K562 (cell line): ENCODE measurements around the gene MESP1. TPM values are rescaled to one million over a fixed set of nuclear protein-coding genes. Genes with fewer than 3 reads are reported as not detected.

Experiments
- ATF1 ChIP-seq, 2 experiments: fragments of 450-650 bp in 1 of 2; IDR thresholded peaks; 2 replicates each; pipeline ENCODE4 v1.6.1; 2016; ENCODE audit warnings: missing compliant biosample characterization in 1 of 2, missing genetic modification characterization in 1 of 2
- BRD9 ChIP-seq: fragments of 450-650 bp; IDR thresholded peaks from 2 replicates; pipeline ENCODE4 v1.6.1; 2018; ENCODE audit warnings: low read depth; ENCODE audit not compliant: partially characterized antibody
- COPS2 ChIP-seq: fragments of 450-650 bp; conservative IDR thresholded peaks from 2 replicates; pipeline ENCODE4 v1.6.1; 2016; ENCODE audit warnings: mild to moderate bottlenecking, moderate library complexity
- CXXC5 ChIP-seq: fragments of 250-450 bp; sonication (Bioruptor Pico); IDR thresholded peaks from 2 replicates; pipeline ENCODE4 v1.8.0; 2022; ENCODE audit warnings: inconsistent platforms, mild to moderate bottlenecking, moderate library complexity
- EGR1 ChIP-seq: fragments of 450-650 bp; conservative IDR thresholded peaks from 2 replicates; pipeline ENCODE4 v1.6.1; 2017; ENCODE audit warnings: mild to moderate bottlenecking
- EP300 ChIP-seq: IDR thresholded peaks from 2 replicates; pipeline ENCODE4 v1.6.1; 2012; ENCODE audit warnings: low read length, improper control_type of control experiment
- FOXJ2 ChIP-seq: fragments of 200-800 bp; sonication (Bioruptor generic); IDR thresholded peaks from 2 replicates; pipeline ENCODE4 v1.6.1; 2016; ENCODE audit warnings: missing genetic modification characterization, missing compliant biosample characterization
- GTF2A2 ChIP-seq: IDR thresholded peaks from 2 replicates; pipeline ENCODE4 v1.6.1; 2016; ENCODE audit warnings: mild to moderate bottlenecking, missing genetic modification characterization, missing compliant biosample characterization
- HEY1 ChIP-seq: fragments of 250-450 bp; sonication (Bioruptor Pico); IDR thresholded peaks from 2 replicates; pipeline ENCODE4 v1.5.0; 2020; ENCODE audit warnings: mild to moderate bottlenecking, moderate library complexity, borderline replicate concordance
- JUNB ChIP-seq: fragments of 450-650 bp; formaldehyde crosslinking; conservative IDR thresholded peaks from 2 replicates; pipeline ENCODE4 v1.4.0; 2020; ENCODE audit warnings: mild to moderate bottlenecking
- MTF1 ChIP-seq: fragments of 250-450 bp; sonication (Bioruptor Pico); IDR thresholded peaks from 2 replicates; pipeline ENCODE4 v1.9.0; 2021; ENCODE audit warnings: moderate library complexity, mild to moderate bottlenecking, inconsistent platforms, borderline replicate concordance
- MXI1 ChIP-seq: IDR thresholded peaks from 2 replicates; pipeline ENCODE4 v1.6.1; 2011; ENCODE audit warnings: low read depth, mild to moderate bottlenecking, improper control_type of control experiment, low read length
- NELFE ChIP-seq: IDR thresholded peaks from 2 replicates; pipeline ENCODE4 v1.6.1; 2011; ENCODE audit warnings: mild to moderate bottlenecking; ENCODE audit not compliant: insufficient read depth, insufficient read length
- RNF219 ChIP-seq: fragments of 250-450 bp; sonication (Bioruptor Pico); IDR thresholded peaks from 2 replicates; pipeline ENCODE4 v1.5.0; 2022; ENCODE audit warnings: mild to moderate bottlenecking
- SFPQ ChIP-seq: fragments of 200-400 bp; formaldehyde crosslinking; IDR thresholded peaks from 2 replicates; pipeline ENCODE4 v1.6.1; 2017; ENCODE audit warnings: mild to moderate bottlenecking, low read depth, low read length, moderate library complexity
- SNAPC5 ChIP-seq: fragments of 250-450 bp; sonication (Bioruptor Pico); IDR thresholded peaks from 2 replicates; pipeline ENCODE4 v1.8.0; 2021; ENCODE audit warnings: moderate library complexity, mild to moderate bottlenecking, inconsistent platforms
- SNRNP70 ChIP-seq: fragments of 200-400 bp; formaldehyde crosslinking; optimal IDR thresholded peaks from 2 replicates; pipeline ENCODE3; 2017; ENCODE audit warnings: low read depth, low read length
- ZNF143 ChIP-seq: sonication (generic); formaldehyde crosslinking; IDR thresholded peaks from 2 replicates; pipeline ENCODE4 v1.9.0; 2022; ENCODE audit warnings: mild to moderate bottlenecking, missing genetic modification reagents
- ZNF197 ChIP-seq: fragments of 200-800 bp; sonication (Bioruptor generic); IDR thresholded peaks from 2 replicates; pipeline ENCODE4 v1.6.1; 2016; ENCODE audit warnings: low read depth, missing genetic modification characterization, missing compliant biosample characterization
- ZNF589 ChIP-seq: fragments of 200-800 bp; sonication (Bioruptor generic); IDR thresholded peaks from 2 replicates; pipeline ENCODE4 v1.6.1; 2016; ENCODE audit warnings: low read depth, missing genetic modification characterization, missing compliant biosample characterization
- ZNF830 ChIP-seq: fragments of 250-450 bp; sonication (Bioruptor Pico); IDR thresholded peaks from 2 replicates; pipeline ENCODE4 v1.5.0; 2021; ENCODE audit warnings: mild to moderate bottlenecking
- polyA plus RNA-seq, 8 experiments: library from polyadenylated mRNA; depleted of rRNA in 4 of 8; stranded (reverse) in 5 of 8; unstranded in 3 of 8; fragments of >200 nt; fragmentation: Nextera tagmentation in 2 of 8; fragmentation: Illumina TruSeq in 1 of 8; extraction: Ambion mirVana in 2 of 8; extraction: Trizol in 1 of 8; gene quantifications; 2 replicates each; pipeline versions ENCODE4 v1.2.1 to v1.2.3, GENCODE V29; 2011 to 2014; ENCODE audit warnings: inconsistent platforms in 1 of 8, missing spikeins in 1 of 8
- total RNA-seq, 7 experiments: library from RNA; depleted of rRNA in 6 of 7; stranded (reverse); fragments of >200 nt in 6 of 7; fragmentation: Illumina TruSeq in 2 of 7; extraction: Trizol in 2 of 7; gene quantifications; 2 replicates each; pipeline versions ENCODE4 v1.2.1 to v1.2.3, GENCODE V29; 2011 to 2021; ENCODE audit warnings: low replicate concordance in 1 of 7
- TF ChIP-seq, protein P1 (sequence below): fragments of 450-650 bp; formaldehyde crosslinking; conservative IDR thresholded peaks from 2 replicates; pipeline ENCODE4 v1.4.0; 2022; ENCODE audit warnings: mild to moderate bottlenecking, missing genetic modification characterization

Gene MESP1
- total and polyA plus RNA-seq, 9 of the 15 experiments (the other 6 are each of a cell fraction or from before 2014, with no cell fraction given) = 0.14 to 1.1 (median 0.36) TPM; not detected in 4

- TF ChIP-seq NELFE (no peak), EGR1 (no peak), COPS2 (no peak), ZNF143 (no peak), GTF2A2 (tag) (peak; percentile 86), CXXC5 (CRISPR knock-in tag) (peak; percentile 88), MTF1 (CRISPR knock-in tag) (peak; percentile 95), RNF219 (CRISPR knock-in tag) (peak; percentile 96), ATF1 (CRISPR knock-in tag; IDR thresholded peaks at IDR 0.05) (no peak), ATF1 (tag; IDR thresholded peaks at IDR 0.05) (peak; percentile 79), ZNF589 (CRISPR knock-in tag) (peak; percentile 99), FOXJ2 (tag) (no peak), JUNB (CRISPR knock-in tag) (no peak), ZNF197 (peak; percentile 99), HEY1 (peak; percentile 79; the same call in 1 of the 2 replicates), MXI1 (no peak), EP300 (peak; percentile 19; the same call in 1 of the 2 replicates), BRD9 (peak; percentile 42), ZNF830 (CRISPR knock-in tag) (peak; percentile 97), SNAPC5 (CRISPR knock-in tag) (peak; percentile 67), SNRNP70 (no peak), SFPQ (no peak)
- TF ChIP-seq, protein P1, sequence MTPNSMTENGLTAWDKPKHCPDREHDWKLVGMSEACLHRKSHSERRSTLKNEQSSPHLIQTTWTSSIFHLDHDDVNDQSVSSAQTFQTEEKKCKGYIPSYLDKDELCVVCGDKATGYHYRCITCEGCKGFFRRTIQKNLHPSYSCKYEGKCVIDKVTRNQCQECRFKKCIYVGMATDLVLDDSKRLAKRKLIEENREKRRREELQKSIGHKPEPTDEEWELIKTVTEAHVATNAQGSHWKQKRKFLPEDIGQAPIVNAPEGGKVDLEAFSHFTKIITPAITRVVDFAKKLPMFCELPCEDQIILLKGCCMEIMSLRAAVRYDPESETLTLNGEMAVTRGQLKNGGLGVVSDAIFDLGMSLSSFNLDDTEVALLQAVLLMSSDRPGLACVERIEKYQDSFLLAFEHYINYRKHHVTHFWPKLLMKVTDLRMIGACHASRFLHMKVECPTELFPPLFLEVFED (CRISPR knock-in tag) = peak; percentile 88; the same call in 1 of the 2 replicates
Measured at GRCh38 chr15:89781891-89782618, 31.0 kb upstream of the MESP1 start (continued).
